Thoracic aorta endothelial cell (primary cell): Measurements from ENCODE around the gene C15orf39. TPM values are rescaled to one million over a fixed set of nuclear protein-coding genes. Genes with fewer than 3 reads are reported as not detected.

Source experiments
- small RNA-seq: library from RNA; depleted of rRNA; stranded (forward); fragments of <200 nt; gene quantifications from one replicate; pipeline ENCODE3, GENCODE V24; 2012
- total RNA-seq: library from RNA; depleted of rRNA; stranded (reverse); fragments of >200 nt; gene quantifications from 2 replicates; pipeline ENCODE4 v1.2.3, GENCODE V29; 2012

C15orf39 gene
- 16.8 and 27.8 TPM in 2 replicates for total RNA-seq

DNA sequence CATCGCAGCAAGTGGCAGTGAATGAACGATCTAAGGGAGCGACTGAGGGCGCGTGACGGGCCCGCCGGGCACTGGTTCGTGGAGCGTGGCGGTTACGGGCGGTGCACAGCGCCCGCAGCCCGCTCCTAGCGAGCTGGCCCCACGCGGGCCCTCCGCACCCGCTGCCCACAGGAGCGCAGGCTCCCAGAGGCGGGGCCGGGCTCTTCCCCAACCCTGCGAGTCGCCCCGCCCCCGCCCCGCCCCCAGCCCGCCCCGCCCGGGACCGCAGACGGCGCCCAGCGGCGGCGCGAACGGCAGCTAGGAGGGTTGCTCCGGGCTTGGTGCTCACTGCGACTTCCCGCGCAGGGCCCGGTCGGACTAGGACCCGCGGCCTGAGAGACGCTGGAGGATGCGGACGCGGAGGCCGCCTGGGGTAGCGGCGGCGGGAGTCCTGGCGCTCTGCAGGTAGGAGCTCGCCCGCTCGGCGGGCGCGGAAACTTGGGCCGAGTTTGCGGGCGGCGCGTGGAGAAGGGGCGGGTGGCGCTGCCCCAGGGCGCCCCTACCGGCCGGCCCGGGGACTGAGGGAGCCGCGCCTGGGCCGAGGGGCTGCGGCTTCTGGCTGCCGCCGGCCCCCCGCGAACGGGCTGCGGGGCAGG, at the start of gene C15orf39:
TSS of gene C15orf39 (plus strand) at position 267 of the 635 bp plus-strand sequence. CDS start 4,167 bp downstream, outside the sequence.

DNA sequence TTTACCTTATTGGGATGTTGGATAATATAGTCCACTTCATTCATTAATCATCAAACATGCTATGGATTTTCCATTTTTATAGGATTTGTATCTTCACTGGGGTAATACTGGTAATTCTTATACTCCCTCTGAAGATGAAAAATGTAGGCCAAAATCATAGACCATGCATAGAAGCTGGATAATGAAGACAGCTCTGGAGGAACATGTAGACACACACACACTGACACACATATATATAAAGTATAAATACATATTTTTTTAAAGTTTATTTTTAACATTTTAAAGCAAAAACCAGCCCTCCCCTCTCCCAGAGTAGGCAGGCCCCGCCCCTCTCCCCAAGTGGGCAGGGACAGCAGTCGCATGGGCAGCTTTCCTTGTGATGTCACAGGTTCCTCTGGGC, 56.4 kb downstream of the C15orf39 start, which contains the start of gene GOLGA6C:
TSS of gene GOLGA6C (plus strand) at position 301 of the 400 bp plus-strand sequence. CDS start 265 bp downstream, outside the sequence.

Small RNA genes within 50 kb of the gene (small RNA-seq; reads per million reads assigned to genes)
- not detected for gene AC068338.1

Other genes starting within 250 kb of the C15orf39 start
- 16.2 and 20.9 TPM in 2 replicates for gene RPP25, start 245.1 kb upstream of the C15orf39 start, total RNA-seq
- 8.2 and 16.9 TPM in 2 replicates for gene SCAMP5, start 206.3 kb upstream of the C15orf39 start, total RNA-seq
- 9.8 and 11.2 TPM in 2 replicates for gene PPCDC, start 178.3 kb upstream of the C15orf39 start, total RNA-seq
- gene GOLGA6C, start 56.5 kb downstream of the C15orf39 start, total RNA-seq, result not detected in 2 replicates
- under 0.01 TPM in 1 of 2 replicates, not detected in the other for gene GOLGA6D, start 81.0 kb downstream of the C15orf39 start, total RNA-seq
- 43.1 and 48.7 TPM in 2 replicates for gene COMMD4, start 134.2 kb downstream of the C15orf39 start, total RNA-seq
- 21.9 and 29.7 TPM in 2 replicates for gene NEIL1, start 145.2 kb downstream of the C15orf39 start, total RNA-seq
- 147 and 148 TPM in 2 replicates for gene MAN2C1, start 166.7 kb downstream of the C15orf39 start, total RNA-seq
- 35.6 and 51.0 TPM in 2 replicates for gene SIN3A, start 249.8 kb downstream of the C15orf39 start, total RNA-seq